CD14-positive monocyte (primary cell): ENCODE data around the gene TMEM222. TPM values are rescaled to one million over a fixed set of nuclear protein-coding genes. Genes with fewer than 3 reads are reported as not detected.

Experiments used
- DNase-seq, 3 donors: peaks; one replicate each; pipeline ENCODE4 v3.0.0-alpha.2; 2011 to 2022
- H2AFZ ChIP-seq: 2 replicates; pipeline ENCODE4 v1.6.0; 2012; ENCODE audit warnings: mild to moderate bottlenecking, low read depth, low read length, inconsistent platforms; ENCODE audit not compliant: insufficient read depth, poor library complexity, severe bottlenecking
- H3K27ac ChIP-seq, 2 donors: 1 replicate in 1 of 2; 2 replicates in 1 of 2; pipeline ENCODE4 v1.5.1; 2012 to 2013; ENCODE audit warnings: low read length in 2 of 2, control low read depth in 1 of 2, inconsistent platforms in 1 of 2, low read depth in 1 of 2, mild to moderate bottlenecking in 1 of 2
- H3K27me3 ChIP-seq, 2 donors: one replicate each; pipeline versions ENCODE4 v1.6.0 to v1.6.1; 2011 to 2013; ENCODE audit warnings: low read length in 2 of 2; ENCODE audit not compliant: control insufficient read depth in 2 of 2, insufficient read depth in 2 of 2
- H3K36me3 ChIP-seq, 2 donors: replicated peaks in 1 of 2; 1 replicate in 1 of 2; 2 replicates in 1 of 2; pipeline versions ENCODE4 v1.5.1 to v1.6.1; 2012 to 2013; ENCODE audit warnings: low read length in 2 of 2, control low read depth in 1 of 2, inconsistent platforms in 1 of 2, mild to moderate bottlenecking in 1 of 2; ENCODE audit not compliant: insufficient read depth in 2 of 2, control insufficient read depth in 1 of 2
- H3K4me1 ChIP-seq, 2 donors: 1 replicate in 1 of 2; 2 replicates in 1 of 2; pipeline versions ENCODE4 v1.5.1 to v1.6.1; 2012 to 2013; ENCODE audit warnings: low read length in 2 of 2, control low read depth in 1 of 2, inconsistent platforms in 1 of 2, mild to moderate bottlenecking in 1 of 2, moderate library complexity in 1 of 2; ENCODE audit not compliant: insufficient read depth in 2 of 2, control insufficient read depth in 1 of 2
- H3K4me2 ChIP-seq: replicated peaks from 2 replicates; pipeline ENCODE3; 2012; ENCODE audit warnings: low read length, moderate library complexity, mild to moderate bottlenecking; ENCODE audit not compliant: poor library complexity, severe bottlenecking; ENCODE audit errors: extremely low read depth
- H3K4me3 ChIP-seq, 3 experiments: fragments of 200-600 bp in 1 of 3; sonication (generic) in 1 of 3; replicated peaks in 1 of 3; 1 replicate in 2 of 3; 2 replicates in 1 of 3; pipeline ENCODE4 v1.5.1; 2011 to 2013; ENCODE audit warnings: low read length in 3 of 3, mild to moderate bottlenecking in 3 of 3, control low read depth in 2 of 3, low read depth in 2 of 3, inconsistent platforms in 1 of 3, moderate library complexity in 1 of 3
- H3K79me2 ChIP-seq: 2 replicates; pipeline ENCODE4 v1.6.0; 2012; ENCODE audit warnings: mild to moderate bottlenecking, control low read depth, inconsistent platforms, low read length, moderate library complexity; ENCODE audit not compliant: insufficient read depth
- H3K9ac ChIP-seq: 2 replicates; pipeline ENCODE4 v1.6.0; 2017; ENCODE audit warnings: low read length, mild to moderate bottlenecking; ENCODE audit not compliant: insufficient read depth, poor library complexity, severe bottlenecking
- H3K9me3 ChIP-seq, 2 donors: replicated peaks in 1 of 2; 1 replicate in 1 of 2; 2 replicates in 1 of 2; pipeline versions ENCODE4 v1.5.1 to v1.6.1; 2012 to 2013; ENCODE audit warnings: low read length in 2 of 2, control low read depth in 1 of 2; ENCODE audit not compliant: control insufficient read depth in 1 of 2, insufficient read depth in 1 of 2
- H4K20me1 ChIP-seq: 2 replicates; pipeline ENCODE4 v1.6.0; 2012; ENCODE audit warnings: mild to moderate bottlenecking, low read length, control low read depth, moderate library complexity; ENCODE audit not compliant: insufficient read depth
- H3K27ac Mint-ChIP-seq, 7 donors: one replicate each; pipeline ENCODE4 v1.8.0; 2020; ENCODE audit warnings: mild to moderate bottlenecking in 7 of 7, mixed read lengths in 7 of 7, moderate library complexity in 6 of 7, inconsistent platforms in 2 of 7
- H3K27me3 Mint-ChIP-seq, 3 donors: one replicate each; pipeline ENCODE4 v1.8.0; 2021 to 2022; ENCODE audit warnings: low read depth in 3 of 3, mild to moderate bottlenecking in 3 of 3, mixed read lengths in 3 of 3, moderate library complexity in 3 of 3, inconsistent platforms in 1 of 3
- H3K36me3 Mint-ChIP-seq, 2 donors: one replicate each; pipeline ENCODE4 v1.8.0; 2020; ENCODE audit warnings: mixed read lengths in 2 of 2, inconsistent platforms in 1 of 2, mild to moderate bottlenecking in 1 of 2
- H3K4me1 Mint-ChIP-seq: one replicate; pipeline ENCODE4 v1.8.0; 2020; ENCODE audit warnings: mild to moderate bottlenecking, mixed read lengths
- H3K4me3 Mint-ChIP-seq, 2 donors: one replicate each; pipeline ENCODE4 v1.8.0; 2020; ENCODE audit warnings: mild to moderate bottlenecking in 2 of 2, mixed read lengths in 2 of 2, moderate library complexity in 1 of 2
- H3K9me3 Mint-ChIP-seq, 7 donors: one replicate each; pipeline ENCODE4 v1.8.0; 2020 to 2022; ENCODE audit warnings: mixed read lengths in 7 of 7, mild to moderate bottlenecking in 6 of 7, moderate library complexity in 6 of 7, inconsistent platforms in 2 of 7
- CTCF ChIP-seq: fragments of 200-600 bp; IDR thresholded peaks from one replicate; pipeline ENCODE4 v1.8.0; 2022; ENCODE audit warnings: antibody characterized with exemption, mild to moderate bottlenecking
- WGBS: methylation state at CpG from one replicate; pipeline ENCODE4 v1.1.5; 2013; ENCODE audit warnings: missing lambda C conversion rate; ENCODE audit not compliant: insufficient coverage; 5-methylcytosine and 5-hydroxymethylcytosine counted together
- intact Hi-C, 2 donors: fragments of 100-400 bp; cut with micrococcal nuclease; formaldehyde crosslinking; loops; one replicate each; pipeline versions ENCODE4 v1.15.0 to v1.15.1; 2023
- polyA minus RNA-seq: library from RNA; depleted of rRNA, polyadenylated mRNA; stranded (reverse); fragments of >200 nt; gene quantifications from 2 replicates; pipeline ENCODE4 v1.2.3, GENCODE V29; 2012
- polyA plus RNA-seq, 3 donors: library from polyadenylated mRNA; depleted of rRNA in 1 of 3; unstranded in 2 of 3; stranded (reverse) in 1 of 3; fragments of 300-500 nt in 2 of 3; fragments of >200 nt in 1 of 3; fragmentation: Illumina TruSeq in 2 of 3; gene quantifications; 1 replicate in 2 of 3; 2 replicates in 1 of 3; pipeline ENCODE4 v1.2.3, GENCODE V29; 2012 to 2021
- total RNA-seq, 12 experiments: library from RNA in 1 of 12; stranded (reverse) in 1 of 12; fragments of 120-200 nt in 1 of 12; gene quantifications; one replicate each; pipeline ENCODE4 v1.2.4 and lab custom pipeline; 2013 to 2026; ENCODE audit warnings: mixed read lengths in 6 of 12, inconsistent platforms in 1 of 12

TMEM222 gene
- 15.9 TPM for total RNA-seq (2013)
- 10 to 100 TPM; 23.2 to 29.0 (median 24.6) TPM for polyA plus RNA-seq
- 11.1 and 12.6 TPM in 2 replicates for polyA minus RNA-seq
- total RNA-seq (lab: John Stamatoyannopoulos, UW): 5.5 to 15.3 (median 6.6) reads per million in 11 experiments

- Histone ChIP-seq H3K79me2 (peaks cover 48% of the 10 kb centered on the region), H3K4me1 (peaks cover 17 to 20% of the 10 kb centered on the region in 2 donors), H3K4me3 (peak within 1 kb of the TSS; percentile 65 to 88 (median 87)), H2AFZ (peak within 1 kb of the TSS; percentile 83), H4K20me1 (peaks cover 9% of the 10 kb centered on the region), H3K9ac (peak within 1 kb of the TSS; percentile 92), H3K9me3 (no peaks in the 10 kb centered on the region), H3K36me3 (peaks cover 13 to 29% of the 10 kb centered on the region in 2 donors), H3K4me2 (peak within 1 kb of the TSS; percentile 87), H3K27ac (peak within 1 kb of the TSS; percentile 89 to 95), H3K27me3 (peaks cover 0 to 3% of the 10 kb centered on the region in 2 donors)
- no peak for TF ChIP-seq CTCF
- Mint-ChIP-seq H3K27me3 (peaks cover 5 to 8% (median 7%) of the 10 kb centered on the region in 3 donors), H3K4me1 (peaks cover 30% of the 10 kb centered on the region), H3K9me3 (no peaks in the 10 kb centered on the region), H3K36me3 (peaks cover 20 to 29% of the 10 kb centered on the region in 2 donors), H3K27ac (peak within 1 kb of the TSS; percentile 97 to 99 (median 98)), H3K4me3 (peak within 1 kb of the TSS; percentile 89 to 97)
- under 1% methylated on average over 66 of the region's 67 CpGs for WGBS
- DNase-seq: peak; percentile 99
- intact Hi-C loops: loop anchor here in 1 of 2 donors (10.0 kb wide), 1 partner anchor 343 kb away; no protein-coding TSS in a partner anchor
These were observed at the start of gene TMEM222 for GRCh38 chr1:27321813-27322568. TSS of gene TMEM222 (plus strand) at chr1:27322163. CDS start at chr1:27322198, 35 bp downstream.

DNA sequence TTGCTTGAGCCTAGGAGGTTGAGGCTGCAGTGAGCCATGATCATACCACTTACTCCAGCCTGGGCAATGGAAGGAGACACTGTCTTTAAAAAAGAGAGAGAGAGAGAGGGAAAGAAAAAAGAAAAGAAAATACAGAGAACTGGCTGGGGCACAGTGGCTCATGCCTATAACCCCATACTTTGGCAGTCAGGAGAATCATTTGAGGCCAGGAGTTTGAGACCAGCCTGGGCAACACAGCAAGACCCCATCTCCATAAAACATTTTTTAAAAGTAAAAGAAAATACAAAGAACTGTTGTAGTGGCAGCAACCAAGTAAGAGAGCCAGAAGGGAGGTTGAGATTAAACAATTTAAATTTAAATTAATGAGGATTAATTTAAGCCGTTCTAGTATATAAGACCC is 47.8 kb upstream of the TMEM222 start:
- Histone ChIP-seq H3K4me2 (no peak overlapping the region), H3K4me3 (no peak overlapping the region), H4K20me1 (no peaks in the 10 kb centered on the region), H3K4me1 (peaks cover 23 to 32% of the 10 kb centered on the region in 2 donors), H3K27me3 (no peaks in the 10 kb centered on the region), H3K9ac (no peak overlapping the region), H3K36me3 (peaks cover 0 to 3% of the 10 kb centered on the region in 2 donors), H3K9me3 (peaks cover 0 to 3% of the 10 kb centered on the region in 2 donors), H3K79me2 (peaks cover 9% of the 10 kb centered on the region), H3K27ac (no peak overlapping the region), H2AFZ (no peak overlapping the region)
- H3K27me3 Mint-ChIP-seq: peaks cover 0 to 1% (median 0%) of the 10 kb centered on the region in 3 donors
- H3K27ac Mint-ChIP-seq: peak overlapping the region in 5 of 7 donors; percentile 36 to 84 (median 46)
- DNase-seq: no peak
- no CpG with 5 or more reads among the region's 1 CpG for WGBS
- no peak overlapping the region for H3K4me3 Mint-ChIP-seq
- peaks cover 28 to 35% of the 10 kb centered on the region in 2 donors for H3K36me3 Mint-ChIP-seq
- intact Hi-C loops: no loop called here
- no peak for TF ChIP-seq CTCF
- peaks cover 0 to 5% (median 3%) of the 10 kb centered on the region in 7 donors for H3K9me3 Mint-ChIP-seq
- peaks cover 32% of the 10 kb centered on the region for H3K4me1 Mint-ChIP-seq
